WTC11 (cell line): ENCODE data around the gene C6orf47. TPM values are rescaled to one million over a fixed set of nuclear protein-coding genes. Genes with fewer than 3 reads are reported as not detected.

ENCODE experiments used
- ATAC-seq: fragments of 200-7000 bp; cut with Tn5 transposase; 2 replicates; pipeline ENCODE4 v1.10.0; 2021; ENCODE audit warnings: mild to moderate bottlenecking, moderate library complexity
- Bru-seq: library from RNA; stranded (reverse); fragments of 400-500 nt; gene quantifications from one replicate; lab custom pipeline; 2021; lab: Mats Ljungman, UMichigan
- CTCF ChIA-PET: fragments of 300-600 bp; sonication (Branson Sonifier 250); formaldehyde crosslinking; loops from one replicate; lab custom pipeline; 2021; ENCODE audit warnings: antibody characterized with exemption; lab: Charles Lee
- POLR2A ChIA-PET: fragments of 350-600 bp; sonication (Branson Sonifier 250); formaldehyde crosslinking; loops from one replicate; lab custom pipeline; 2021; ENCODE audit warnings: antibody characterized with exemption; lab: Charles Lee
- DNase-seq: peaks from one replicate; pipeline ENCODE4 v3.0.0; 2021; ENCODE audit warnings: low spot score
- H3K27ac Mint-ChIP-seq: 2 replicates; pipeline ENCODE4 v1.8.0; 2021; ENCODE audit warnings: mixed read lengths
- H3K27me3 Mint-ChIP-seq: 2 replicates; pipeline ENCODE4 v1.8.0; 2021; ENCODE audit warnings: low read depth, mild to moderate bottlenecking, moderate library complexity, mixed read lengths
- H3K36me3 Mint-ChIP-seq: 2 replicates; pipeline ENCODE4 v1.8.0; 2021; ENCODE audit warnings: mixed read lengths
- H3K4me1 Mint-ChIP-seq: 2 replicates; pipeline ENCODE4 v1.8.0; 2022; ENCODE audit warnings: mixed read lengths
- H3K4me3 Mint-ChIP-seq: 2 replicates; pipeline ENCODE4 v1.8.0; 2021; ENCODE audit warnings: mild to moderate bottlenecking, moderate library complexity, mixed read lengths
- H3K9me3 Mint-ChIP-seq: 2 replicates; pipeline ENCODE4 v1.8.0; 2021; ENCODE audit warnings: mixed read lengths
- CREB1 ChIP-seq: sonication (generic); formaldehyde crosslinking; IDR thresholded peaks from 2 replicates; pipeline ENCODE4 v1.8.0; 2023; ENCODE audit warnings: mild to moderate bottlenecking, missing genetic modification reagents
- HMGA2 ChIP-seq: fragments of 250-450 bp; sonication (Bioruptor Pico); IDR thresholded peaks from 2 replicates; pipeline ENCODE4 v1.4.0; 2021; ENCODE audit warnings: mild to moderate bottlenecking, moderate library complexity
- JUN ChIP-seq: sonication (generic); formaldehyde crosslinking; IDR thresholded peaks from 2 replicates; pipeline ENCODE4 v1.8.0; 2023; ENCODE audit warnings: mild to moderate bottlenecking, missing genetic modification reagents
- MYBL2 ChIP-seq: sonication (generic); formaldehyde crosslinking; IDR thresholded peaks from 2 replicates; pipeline ENCODE4 v1.8.1; 2023; ENCODE audit warnings: mild to moderate bottlenecking, moderate library complexity, missing genetic modification reagents
- PRRX2 ChIP-seq: fragments of 250-450 bp; sonication (Bioruptor Pico); IDR thresholded peaks from 2 replicates; pipeline ENCODE4 v1.8.0; 2021; ENCODE audit warnings: mild to moderate bottlenecking
- RORB ChIP-seq: fragments of 250-450 bp; sonication (Bioruptor Pico); IDR thresholded peaks from 2 replicates; pipeline ENCODE4 v1.9.0; 2021; ENCODE audit warnings: mild to moderate bottlenecking
- SMAD3 ChIP-seq: sonication (generic); formaldehyde crosslinking; IDR thresholded peaks from 2 replicates; pipeline ENCODE4 v1.8.0; 2022; ENCODE audit warnings: missing genetic modification reagents, mild to moderate bottlenecking, borderline replicate concordance
- SOX15 ChIP-seq: fragments of 250-450 bp; sonication (Bioruptor Pico); IDR thresholded peaks from 2 replicates; pipeline ENCODE4 v1.9.0; 2021; ENCODE audit warnings: mild to moderate bottlenecking
- TEAD4 ChIP-seq: sonication (generic); formaldehyde crosslinking; IDR thresholded peaks from 2 replicates; pipeline ENCODE4 v1.8.0; 2022; ENCODE audit warnings: mild to moderate bottlenecking, missing genetic modification reagents
- ZNF263 ChIP-seq: sonication (generic); formaldehyde crosslinking; IDR thresholded peaks from 2 replicates; pipeline ENCODE4 v1.8.1; 2022; ENCODE audit warnings: low read depth, mild to moderate bottlenecking, moderate library complexity, missing genetic modification reagents
- ZNF317 ChIP-seq: sonication (generic); formaldehyde crosslinking; IDR thresholded peaks from 2 replicates; pipeline ENCODE4 v1.8.1; 2023; ENCODE audit warnings: low read depth, mild to moderate bottlenecking, moderate library complexity, missing genetic modification reagents, borderline replicate concordance
- ZNF396 ChIP-seq: fragments of 250-450 bp; sonication (Bioruptor Pico); IDR thresholded peaks from 2 replicates; pipeline ENCODE4 v1.8.0; 2021; ENCODE audit warnings: mild to moderate bottlenecking, moderate library complexity, borderline replicate concordance
- ZNF671 ChIP-seq: fragments of 250-450 bp; sonication (Bioruptor Pico); IDR thresholded peaks from 2 replicates; pipeline ENCODE4 v1.8.0; 2021; ENCODE audit warnings: mild to moderate bottlenecking
- long read RNA-seq, 3 experiments: library from RNA in 1 of 3; library from capped mRNA in 1 of 3; library from polyadenylated mRNA in 1 of 3; unstranded in 2 of 3; stranded (forward) in 1 of 3; transcript quantifications; one replicate each; pipeline ENCODE4 v2.0.0, GENCODE V29; 2021
- total RNA-seq: library from RNA; stranded (reverse); gene quantifications from 3 replicates; pipeline ENCODE4 v1.2.3, GENCODE V29; 2021
- TF ChIP-seq, protein P1 (sequence below): sonication (generic); formaldehyde crosslinking; IDR thresholded peaks from 2 replicates; pipeline ENCODE4 v1.8.1; 2023; ENCODE audit warnings: mild to moderate bottlenecking, moderate library complexity, missing genetic modification reagents
- TF ChIP-seq, protein P2 (sequence below): sonication (generic); formaldehyde crosslinking; IDR thresholded peaks from 2 replicates; pipeline ENCODE4 v1.8.0; 2023; ENCODE audit warnings: missing genetic modification reagents, mild to moderate bottlenecking, borderline replicate concordance
- TF ChIP-seq, protein P3 (sequence below): fragments of 200-600 bp; IDR thresholded peaks from 2 replicates; pipeline ENCODE4 v1.8.0; 2022; ENCODE audit warnings: antibody characterized with exemption
- TF ChIP-seq, protein P4 (sequence below): sonication (generic); formaldehyde crosslinking; IDR thresholded peaks from 2 replicates; pipeline ENCODE4 v1.8.1; 2022; ENCODE audit warnings: mild to moderate bottlenecking, missing genetic modification reagents, moderate library complexity, borderline replicate concordance
- TF ChIP-seq, protein P5 (sequence below): sonication (generic); formaldehyde crosslinking; IDR thresholded peaks from 2 replicates; pipeline ENCODE4 v1.8.1; 2022; ENCODE audit warnings: mild to moderate bottlenecking, moderate library complexity, missing genetic modification reagents
- TF ChIP-seq, protein P6 (sequence below): sonication (generic); formaldehyde crosslinking; IDR thresholded peaks from 2 replicates; pipeline ENCODE4 v1.8.0; 2022; ENCODE audit warnings: missing genetic modification reagents

Gene C6orf47, protein sequence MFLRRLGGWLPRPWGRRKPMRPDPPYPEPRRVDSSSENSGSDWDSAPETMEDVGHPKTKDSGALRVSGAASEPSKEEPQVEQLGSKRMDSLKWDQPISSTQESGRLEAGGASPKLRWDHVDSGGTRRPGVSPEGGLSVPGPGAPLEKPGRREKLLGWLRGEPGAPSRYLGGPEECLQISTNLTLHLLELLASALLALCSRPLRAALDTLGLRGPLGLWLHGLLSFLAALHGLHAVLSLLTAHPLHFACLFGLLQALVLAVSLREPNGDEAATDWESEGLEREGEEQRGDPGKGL
- total RNA-seq (14.0 to 16.3 TPM (median 14.3 TPM) in 3 replicates), Bru-seq, nascent RNA (percentile 84 among the genes with signal in this experiment)
- long read RNA-seq, experiment 1, transcript C6orf47-202 (1 exons, 2,475 nt): major isoform, 64 of 64 reads
- long read RNA-seq, experiment 1, partial matches to known transcripts: 0 of 64 reads
- long read RNA-seq, experiment 1, other reads (novel, unspliced or antisense): 0 of 64 reads
- long read RNA-seq, experiment 2, transcript C6orf47-202 (1 exons, 2,475 nt): major isoform, 13 of 13 reads
- long read RNA-seq, experiment 2, partial matches to known transcripts: 0 of 13 reads
- long read RNA-seq, experiment 2, other reads (novel, unspliced or antisense): 0 of 13 reads
- long read RNA-seq, experiment 3, transcript C6orf47-202 (1 exons, 2,475 nt): major isoform, 5 of 5 reads
- long read RNA-seq, experiment 3, partial matches to known transcripts: 0 of 5 reads
- long read RNA-seq, experiment 3, other reads (novel, unspliced or antisense): 0 of 5 reads

DNA sequence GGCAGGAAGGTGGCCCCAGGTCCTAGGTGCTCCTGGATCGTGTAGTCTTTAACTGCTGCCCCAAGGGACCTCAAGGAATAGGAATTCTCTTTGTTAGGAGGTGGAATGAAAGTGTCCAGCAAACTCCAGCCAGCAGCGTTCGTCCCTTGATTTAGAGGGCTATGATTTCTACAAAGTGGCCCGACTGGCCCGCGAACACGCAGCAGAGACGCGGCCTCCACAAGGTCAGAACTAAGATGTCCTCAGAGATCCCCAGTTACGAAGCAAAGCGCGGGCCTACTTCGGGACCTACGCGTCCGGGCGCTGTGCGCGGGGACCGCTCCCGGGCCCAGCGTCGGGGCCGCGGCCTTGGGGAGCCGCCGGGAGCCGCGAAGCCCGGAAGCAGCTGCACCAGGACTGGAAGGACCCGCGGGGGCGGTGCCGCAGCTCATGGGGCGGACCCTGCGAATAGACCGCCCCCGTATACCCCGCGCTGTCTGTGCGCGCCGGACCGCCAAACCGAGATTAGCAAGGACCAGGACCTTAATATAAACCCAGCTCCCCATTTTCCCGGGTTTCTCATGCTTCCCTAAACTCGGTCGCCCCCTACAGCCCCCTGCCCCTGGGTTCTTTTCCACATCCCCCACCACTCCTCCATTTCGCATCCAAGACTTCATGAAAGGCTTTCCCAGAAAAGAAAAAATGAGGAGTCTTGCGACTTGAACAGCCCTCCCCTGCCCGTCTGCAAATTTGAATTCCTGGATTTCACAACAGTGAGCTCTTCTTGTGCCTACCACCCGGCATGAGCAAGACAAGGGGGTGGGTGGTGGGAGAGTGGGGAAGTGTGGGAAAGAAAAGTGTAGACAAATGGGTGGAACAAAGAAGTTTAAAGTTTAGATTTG lies at the start of gene C6orf47:
TSS of gene C6orf47 (minus strand) at position 398 of the 881 bp plus-strand sequence. CDS start 831 bp downstream, outside the sequence.
- H3K4me1 Mint-ChIP-seq: peaks cover 38% of the 10 kb centered on the region
- peak; percentile 89 for DNase-seq
- peak within 1 kb of the TSS; percentile 89 for H3K4me3 Mint-ChIP-seq
- ATAC-seq: peak; percentile 83
- no peaks in the 10 kb centered on the region for H3K27me3 Mint-ChIP-seq
- ChIA-PET CTCF (interaction anchor here (0.8 to 2.2 kb wide), 17 partner anchors 9 to 292 kb away, joined by 3 to 14 read pairs (median 6); partner anchors contain the start of genes ATP6V1G2, BAG6, CLIC1 and DDAH2), POLR2A (interaction anchor here (0.7 to 1.4 kb wide), 9 partner anchors 8 to 167 kb away, joined by 3 to 11 read pairs (median 4); partner anchors contain the start of genes ABHD16A, BAG6, DDAH2 and DDX39B)
- H3K36me3 Mint-ChIP-seq: peaks cover 29% of the 10 kb centered on the region
- H3K27ac Mint-ChIP-seq: peak within 1 kb of the TSS; percentile 91
- no peaks in the 10 kb centered on the region for H3K9me3 Mint-ChIP-seq
- TF ChIP-seq HMGA2 (no peak), ZNF263 (no peak), SMAD3 (no peak; the same call in 1 of the 2 replicates), ZNF317 (CRISPR knock-in tag) (peak; percentile 42; the same call in 1 of the 2 replicates), PRRX2 (CRISPR knock-in tag) (peak; percentile 89), JUN (CRISPR knock-in tag) (no peak; the same call in 1 of the 2 replicates), SOX15 (CRISPR knock-in tag) (no peak), TEAD4 (CRISPR knock-in tag) (no peak), RORB (CRISPR knock-in tag) (no peak), MYBL2 (CRISPR knock-in tag) (no peak), ZNF671 (CRISPR knock-in tag) (peak; percentile 70; the same call in 1 of the 2 replicates), CREB1 (CRISPR knock-in tag) (peak; percentile 12; the same call in 1 of the 2 replicates), ZNF396 (no peak)
- TF ChIP-seq, protein P1, sequence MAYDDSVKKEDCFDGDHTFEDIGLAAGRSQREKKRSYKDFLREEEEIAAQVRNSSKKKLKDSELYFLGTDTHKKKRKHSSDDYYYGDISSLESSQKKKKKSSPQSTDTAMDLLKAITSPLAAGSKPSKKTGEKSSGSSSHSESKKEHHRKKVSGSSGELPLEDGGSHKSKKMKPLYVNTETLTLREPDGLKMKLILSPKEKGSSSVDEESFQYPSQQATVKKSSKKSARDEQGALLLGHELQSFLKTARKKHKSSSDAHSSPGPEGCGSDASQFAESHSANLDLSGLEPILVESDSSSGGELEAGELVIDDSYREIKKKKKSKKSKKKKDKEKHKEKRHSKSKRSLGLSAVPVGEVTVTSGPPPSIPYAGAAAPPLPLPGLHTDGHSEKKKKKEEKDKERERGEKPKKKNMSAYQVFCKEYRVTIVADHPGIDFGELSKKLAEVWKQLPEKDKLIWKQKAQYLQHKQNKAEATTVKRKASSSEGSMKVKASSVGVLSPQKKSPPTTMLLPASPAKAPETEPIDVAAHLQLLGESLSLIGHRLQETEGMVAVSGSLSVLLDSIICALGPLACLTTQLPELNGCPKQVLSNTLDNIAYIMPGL (CRISPR knock-in tag): peak; percentile 83
- TF ChIP-seq, protein P2, sequence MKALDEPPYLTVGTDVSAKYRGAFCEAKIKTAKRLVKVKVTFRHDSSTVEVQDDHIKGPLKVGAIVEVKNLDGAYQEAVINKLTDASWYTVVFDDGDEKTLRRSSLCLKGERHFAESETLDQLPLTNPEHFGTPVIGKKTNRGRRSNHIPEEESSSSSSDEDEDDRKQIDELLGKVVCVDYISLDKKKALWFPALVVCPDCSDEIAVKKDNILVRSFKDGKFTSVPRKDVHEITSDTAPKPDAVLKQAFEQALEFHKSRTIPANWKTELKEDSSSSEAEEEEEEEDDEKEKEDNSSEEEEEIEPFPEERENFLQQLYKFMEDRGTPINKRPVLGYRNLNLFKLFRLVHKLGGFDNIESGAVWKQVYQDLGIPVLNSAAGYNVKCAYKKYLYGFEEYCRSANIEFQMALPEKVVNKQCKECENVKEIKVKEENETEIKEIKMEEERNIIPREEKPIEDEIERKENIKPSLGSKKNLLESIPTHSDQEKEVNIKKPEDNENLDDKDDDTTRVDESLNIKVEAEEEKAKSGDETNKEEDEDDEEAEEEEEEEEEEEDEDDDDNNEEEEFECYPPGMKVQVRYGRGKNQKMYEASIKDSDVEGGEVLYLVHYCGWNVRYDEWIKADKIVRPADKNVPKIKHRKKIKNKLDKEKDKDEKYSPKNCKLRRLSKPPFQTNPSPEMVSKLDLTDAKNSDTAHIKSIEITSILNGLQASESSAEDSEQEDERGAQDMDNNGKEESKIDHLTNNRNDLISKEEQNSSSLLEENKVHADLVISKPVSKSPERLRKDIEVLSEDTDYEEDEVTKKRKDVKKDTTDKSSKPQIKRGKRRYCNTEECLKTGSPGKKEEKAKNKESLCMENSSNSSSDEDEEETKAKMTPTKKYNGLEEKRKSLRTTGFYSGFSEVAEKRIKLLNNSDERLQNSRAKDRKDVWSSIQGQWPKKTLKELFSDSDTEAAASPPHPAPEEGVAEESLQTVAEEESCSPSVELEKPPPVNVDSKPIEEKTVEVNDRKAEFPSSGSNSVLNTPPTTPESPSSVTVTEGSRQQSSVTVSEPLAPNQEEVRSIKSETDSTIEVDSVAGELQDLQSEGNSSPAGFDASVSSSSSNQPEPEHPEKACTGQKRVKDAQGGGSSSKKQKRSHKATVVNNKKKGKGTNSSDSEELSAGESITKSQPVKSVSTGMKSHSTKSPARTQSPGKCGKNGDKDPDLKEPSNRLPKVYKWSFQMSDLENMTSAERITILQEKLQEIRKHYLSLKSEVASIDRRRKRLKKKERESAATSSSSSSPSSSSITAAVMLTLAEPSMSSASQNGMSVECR (CRISPR knock-in tag): peak; percentile 87
- TF ChIP-seq, protein P3, sequence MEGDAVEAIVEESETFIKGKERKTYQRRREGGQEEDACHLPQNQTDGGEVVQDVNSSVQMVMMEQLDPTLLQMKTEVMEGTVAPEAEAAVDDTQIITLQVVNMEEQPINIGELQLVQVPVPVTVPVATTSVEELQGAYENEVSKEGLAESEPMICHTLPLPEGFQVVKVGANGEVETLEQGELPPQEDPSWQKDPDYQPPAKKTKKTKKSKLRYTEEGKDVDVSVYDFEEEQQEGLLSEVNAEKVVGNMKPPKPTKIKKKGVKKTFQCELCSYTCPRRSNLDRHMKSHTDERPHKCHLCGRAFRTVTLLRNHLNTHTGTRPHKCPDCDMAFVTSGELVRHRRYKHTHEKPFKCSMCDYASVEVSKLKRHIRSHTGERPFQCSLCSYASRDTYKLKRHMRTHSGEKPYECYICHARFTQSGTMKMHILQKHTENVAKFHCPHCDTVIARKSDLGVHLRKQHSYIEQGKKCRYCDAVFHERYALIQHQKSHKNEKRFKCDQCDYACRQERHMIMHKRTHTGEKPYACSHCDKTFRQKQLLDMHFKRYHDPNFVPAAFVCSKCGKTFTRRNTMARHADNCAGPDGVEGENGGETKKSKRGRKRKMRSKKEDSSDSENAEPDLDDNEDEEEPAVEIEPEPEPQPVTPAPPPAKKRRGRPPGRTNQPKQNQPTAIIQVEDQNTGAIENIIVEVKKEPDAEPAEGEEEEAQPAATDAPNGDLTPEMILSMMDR: no peak
- TF ChIP-seq, protein P4, sequence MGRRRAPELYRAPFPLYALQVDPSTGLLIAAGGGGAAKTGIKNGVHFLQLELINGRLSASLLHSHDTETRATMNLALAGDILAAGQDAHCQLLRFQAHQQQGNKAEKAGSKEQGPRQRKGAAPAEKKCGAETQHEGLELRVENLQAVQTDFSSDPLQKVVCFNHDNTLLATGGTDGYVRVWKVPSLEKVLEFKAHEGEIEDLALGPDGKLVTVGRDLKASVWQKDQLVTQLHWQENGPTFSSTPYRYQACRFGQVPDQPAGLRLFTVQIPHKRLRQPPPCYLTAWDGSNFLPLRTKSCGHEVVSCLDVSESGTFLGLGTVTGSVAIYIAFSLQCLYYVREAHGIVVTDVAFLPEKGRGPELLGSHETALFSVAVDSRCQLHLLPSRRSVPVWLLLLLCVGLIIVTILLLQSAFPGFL (CRISPR knock-in tag): 0 out of 2 replicates have a peak, but pooled peaks have one; percentile 66
- TF ChIP-seq, protein P5, sequence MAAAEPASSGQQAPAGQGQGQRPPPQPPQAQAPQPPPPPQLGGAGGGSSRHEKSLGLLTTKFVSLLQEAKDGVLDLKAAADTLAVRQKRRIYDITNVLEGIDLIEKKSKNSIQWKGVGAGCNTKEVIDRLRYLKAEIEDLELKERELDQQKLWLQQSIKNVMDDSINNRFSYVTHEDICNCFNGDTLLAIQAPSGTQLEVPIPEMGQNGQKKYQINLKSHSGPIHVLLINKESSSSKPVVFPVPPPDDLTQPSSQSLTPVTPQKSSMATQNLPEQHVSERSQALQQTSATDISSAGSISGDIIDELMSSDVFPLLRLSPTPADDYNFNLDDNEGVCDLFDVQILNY: peak; percentile 85
- TF ChIP-seq, protein P6, sequence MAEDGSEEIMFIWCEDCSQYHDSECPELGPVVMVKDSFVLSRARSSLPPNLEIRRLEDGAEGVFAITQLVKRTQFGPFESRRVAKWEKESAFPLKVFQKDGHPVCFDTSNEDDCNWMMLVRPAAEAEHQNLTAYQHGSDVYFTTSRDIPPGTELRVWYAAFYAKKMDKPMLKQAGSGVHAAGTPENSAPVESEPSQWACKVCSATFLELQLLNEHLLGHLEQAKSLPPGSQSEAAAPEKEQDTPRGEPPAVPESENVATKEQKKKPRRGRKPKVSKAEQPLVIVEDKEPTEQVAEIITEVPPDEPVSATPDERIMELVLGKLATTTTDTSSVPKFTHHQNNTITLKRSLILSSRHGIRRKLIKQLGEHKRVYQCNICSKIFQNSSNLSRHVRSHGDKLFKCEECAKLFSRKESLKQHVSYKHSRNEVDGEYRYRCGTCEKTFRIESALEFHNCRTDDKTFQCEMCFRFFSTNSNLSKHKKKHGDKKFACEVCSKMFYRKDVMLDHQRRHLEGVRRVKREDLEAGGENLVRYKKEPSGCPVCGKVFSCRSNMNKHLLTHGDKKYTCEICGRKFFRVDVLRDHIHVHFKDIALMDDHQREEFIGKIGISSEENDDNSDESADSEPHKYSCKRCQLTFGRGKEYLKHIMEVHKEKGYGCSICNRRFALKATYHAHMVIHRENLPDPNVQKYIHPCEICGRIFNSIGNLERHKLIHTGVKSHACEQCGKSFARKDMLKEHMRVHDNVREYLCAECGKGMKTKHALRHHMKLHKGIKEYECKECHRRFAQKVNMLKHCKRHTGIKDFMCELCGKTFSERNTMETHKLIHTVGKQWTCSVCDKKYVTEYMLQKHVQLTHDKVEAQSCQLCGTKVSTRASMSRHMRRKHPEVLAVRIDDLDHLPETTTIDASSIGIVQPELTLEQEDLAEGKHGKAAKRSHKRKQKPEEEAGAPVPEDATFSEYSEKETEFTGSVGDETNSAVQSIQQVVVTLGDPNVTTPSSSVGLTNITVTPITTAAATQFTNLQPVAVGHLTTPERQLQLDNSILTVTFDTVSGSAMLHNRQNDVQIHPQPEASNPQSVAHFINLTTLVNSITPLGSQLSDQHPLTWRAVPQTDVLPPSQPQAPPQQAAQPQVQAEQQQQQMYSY (CRISPR knock-in tag): peak; percentile 83
